GM12865 (cell line): Measurements from ENCODE around the gene SEC16B.

ENCODE experiments used
- DNase-seq: peaks from one replicate; pipeline ENCODE4 v3.0.0; 2010; ENCODE audit warnings: low read depth
- H3K4me3 ChIP-seq: 2 replicates; pipeline ENCODE4 v1.5.1; 2011; ENCODE audit warnings: mild to moderate bottlenecking, low read depth, low read length, control low read depth
- TF ChIP-seq, protein P1 (sequence below): IDR thresholded peaks from 2 replicates; pipeline ENCODE4 v1.5.1; 2011; ENCODE audit warnings: low read length, control low read depth, low read depth, inconsistent platforms; ENCODE audit not compliant: insufficient read depth; ENCODE audit errors: missing control alignments

Gene SEC16B

GRCh38 chr1:178010674-178011464 is 41.0 kb upstream of the SEC16B start:
- DNase-seq: no peak

GRCh38 chr1:178006043-178006442 is 36.2 kb upstream of the SEC16B start:
- no peak overlapping the region for H3K4me3 ChIP-seq
- TF ChIP-seq, protein P1, sequence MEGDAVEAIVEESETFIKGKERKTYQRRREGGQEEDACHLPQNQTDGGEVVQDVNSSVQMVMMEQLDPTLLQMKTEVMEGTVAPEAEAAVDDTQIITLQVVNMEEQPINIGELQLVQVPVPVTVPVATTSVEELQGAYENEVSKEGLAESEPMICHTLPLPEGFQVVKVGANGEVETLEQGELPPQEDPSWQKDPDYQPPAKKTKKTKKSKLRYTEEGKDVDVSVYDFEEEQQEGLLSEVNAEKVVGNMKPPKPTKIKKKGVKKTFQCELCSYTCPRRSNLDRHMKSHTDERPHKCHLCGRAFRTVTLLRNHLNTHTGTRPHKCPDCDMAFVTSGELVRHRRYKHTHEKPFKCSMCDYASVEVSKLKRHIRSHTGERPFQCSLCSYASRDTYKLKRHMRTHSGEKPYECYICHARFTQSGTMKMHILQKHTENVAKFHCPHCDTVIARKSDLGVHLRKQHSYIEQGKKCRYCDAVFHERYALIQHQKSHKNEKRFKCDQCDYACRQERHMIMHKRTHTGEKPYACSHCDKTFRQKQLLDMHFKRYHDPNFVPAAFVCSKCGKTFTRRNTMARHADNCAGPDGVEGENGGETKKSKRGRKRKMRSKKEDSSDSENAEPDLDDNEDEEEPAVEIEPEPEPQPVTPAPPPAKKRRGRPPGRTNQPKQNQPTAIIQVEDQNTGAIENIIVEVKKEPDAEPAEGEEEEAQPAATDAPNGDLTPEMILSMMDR: no peak
- no peak for DNase-seq

More at GRCh38 chr1:178010674-178011464, 41.0 kb upstream of the SEC16B start:
- TF ChIP-seq, protein P1: no peak
- no peak overlapping the region for H3K4me3 ChIP-seq

DNA sequence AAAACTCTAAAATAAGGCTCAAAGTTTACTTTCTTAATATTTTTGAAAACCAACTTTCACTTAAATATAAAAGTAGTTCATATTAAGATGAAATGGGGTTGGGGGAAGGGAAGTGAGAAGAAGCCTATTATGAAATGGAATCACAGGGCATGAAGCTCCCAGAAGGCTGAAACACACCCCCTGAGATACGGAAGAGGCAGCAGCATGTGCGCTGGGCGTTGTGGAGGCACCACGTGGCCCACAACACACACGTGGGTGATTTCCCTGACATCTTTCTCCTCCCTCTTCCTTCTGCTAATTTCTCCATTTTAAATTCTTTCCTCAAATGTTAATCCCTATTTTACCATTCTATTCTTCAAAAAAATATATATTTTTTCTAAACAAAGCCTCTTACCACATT is 35.6 kb upstream of the SEC16B start:
- DNase-seq: no peak
- TF ChIP-seq, protein P1: no peak
- no peak overlapping the region for H3K4me3 ChIP-seq

GRCh38 chr1:178004926-178005391 is 35.1 kb upstream of the SEC16B start:
- TF ChIP-seq, protein P1: no peak
- DNase-seq: peak; percentile 2
- H3K4me3 ChIP-seq: no peak overlapping the region

GRCh38 chr1:177998696-177999631 is 29.1 kb upstream of the SEC16B start:
- H3K4me3 ChIP-seq: no peak overlapping the region
- no peak for DNase-seq
- TF ChIP-seq, protein P1: no peak

DNA sequence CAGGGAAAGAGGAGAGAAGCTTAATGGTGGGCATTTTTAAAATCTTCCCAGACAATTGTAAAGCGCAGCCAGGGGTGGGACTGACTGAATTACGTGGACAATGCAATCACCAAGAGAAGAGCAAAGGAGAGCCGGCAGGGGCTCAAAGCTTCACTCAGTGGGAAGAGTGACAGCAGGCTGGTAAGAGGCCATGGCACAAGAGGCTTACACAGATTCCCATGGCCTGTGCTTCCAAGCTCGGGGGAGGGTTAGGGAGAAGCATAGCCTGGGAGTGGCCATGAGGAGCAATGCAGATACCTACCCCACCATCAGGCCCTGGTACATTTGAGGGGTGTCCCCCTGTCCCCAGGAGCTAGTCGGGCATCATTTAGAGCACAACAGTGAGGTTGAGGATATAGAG is 27.1 kb upstream of the SEC16B start:
- DNase-seq: no peak
- TF ChIP-seq, protein P1: no peak
- H3K4me3 ChIP-seq: no peak overlapping the region
